Measurements from ENCODE around the gene NEURL1.
"Not testable (repeated sequence)": the region's sequence is repeated elsewhere in the genome, so short reads cannot be mapped to it uniquely, and the experiment has no call there.

Gene NEURL1

DNA sequence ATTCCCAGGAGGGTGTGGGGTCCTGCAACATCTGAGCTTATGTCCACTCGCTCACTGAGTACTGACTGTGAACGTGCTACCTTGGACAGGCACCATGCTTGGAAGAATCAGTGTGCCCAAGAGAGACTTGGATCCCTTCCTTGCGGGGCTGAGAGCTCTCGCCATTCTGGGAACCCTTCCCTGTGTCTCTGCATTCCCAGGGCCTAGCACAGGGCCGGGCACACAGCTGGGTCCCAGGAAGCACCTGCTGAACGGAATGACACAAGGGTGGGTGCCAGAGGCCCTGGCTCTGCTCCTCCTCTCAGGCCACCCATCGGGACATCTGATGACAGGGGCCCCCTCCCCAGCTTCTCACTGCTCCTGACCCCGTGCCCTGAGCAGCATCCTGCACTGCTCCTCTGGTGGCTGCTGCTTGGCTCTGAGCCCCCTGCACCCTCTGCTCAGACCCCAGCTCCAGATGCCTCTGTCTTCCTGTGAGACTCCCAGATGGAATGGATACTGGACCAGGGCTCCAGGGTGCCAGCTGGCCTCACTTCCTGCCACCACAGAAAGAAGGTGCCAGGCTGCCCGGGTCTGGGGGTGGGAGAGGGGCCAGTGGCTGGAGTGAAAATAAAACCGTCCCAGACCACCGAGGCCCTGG is 129.6 kb downstream of the NEURL1 start:
- DNase-seq (ENCODE audit: low read depth in 2 of 2): no peak

DNA sequence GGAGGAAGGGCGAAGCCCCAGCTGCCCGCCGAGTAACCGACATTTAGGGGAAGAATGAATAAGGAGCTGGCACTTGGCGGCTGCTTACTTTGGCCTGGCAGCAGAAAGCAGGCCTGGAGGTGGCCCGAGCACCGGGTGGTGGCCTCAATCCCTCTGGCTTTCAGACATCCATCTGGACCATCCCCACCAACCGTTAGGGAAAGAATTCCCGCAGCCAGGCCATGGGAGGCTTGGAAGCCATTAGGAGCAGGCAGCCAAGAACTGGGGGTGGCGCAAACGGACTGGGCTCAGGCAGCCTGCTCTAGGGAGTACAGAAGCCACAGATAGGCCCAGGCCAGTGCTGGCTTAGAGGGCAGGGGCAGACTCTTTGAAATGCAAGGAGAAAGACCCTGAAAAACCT is 132.7 kb downstream of the NEURL1 start:
- DNase-seq (ENCODE audit: low read depth in 2 of 2): no peak

DNA sequence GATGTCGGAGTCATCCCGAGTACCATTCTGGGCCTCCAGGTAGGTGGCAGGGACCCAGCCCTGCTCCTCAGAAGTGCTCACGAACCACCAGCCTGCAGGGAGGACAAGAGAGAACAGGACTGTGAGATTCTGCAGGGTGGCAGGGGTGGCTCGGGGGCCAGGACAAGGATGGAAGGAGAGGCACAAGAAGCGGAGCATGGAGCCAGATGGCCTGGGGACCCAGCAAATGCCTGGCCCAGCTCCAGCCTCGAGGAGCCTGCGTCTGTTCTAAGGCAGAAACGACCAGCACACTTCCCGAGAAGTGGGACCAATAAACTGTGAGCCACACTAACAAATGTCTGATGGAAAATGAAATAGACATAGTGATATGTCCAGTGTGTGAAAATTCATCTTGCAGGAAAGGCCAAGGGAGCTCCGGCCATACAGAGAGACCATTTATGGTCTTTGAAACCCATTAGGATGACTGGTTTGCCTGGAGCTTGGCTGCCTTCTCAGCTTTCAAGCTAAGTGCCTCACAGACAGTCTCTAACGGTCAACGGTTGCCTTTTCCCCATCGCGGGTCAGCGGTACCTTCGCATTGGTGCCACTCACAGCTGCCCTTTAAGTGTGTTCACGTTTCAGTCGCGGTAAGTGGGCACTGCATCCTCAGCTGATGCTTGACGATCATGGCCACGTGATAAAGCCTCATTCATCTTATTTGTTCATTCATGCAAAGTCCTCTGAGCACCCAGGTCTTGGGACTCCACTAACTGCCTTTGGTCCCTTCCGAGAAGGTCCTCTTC is 133.8 kb downstream of the NEURL1 start:
- DNase-seq (ENCODE audit: low read depth in 2 of 2): no peak

DNA sequence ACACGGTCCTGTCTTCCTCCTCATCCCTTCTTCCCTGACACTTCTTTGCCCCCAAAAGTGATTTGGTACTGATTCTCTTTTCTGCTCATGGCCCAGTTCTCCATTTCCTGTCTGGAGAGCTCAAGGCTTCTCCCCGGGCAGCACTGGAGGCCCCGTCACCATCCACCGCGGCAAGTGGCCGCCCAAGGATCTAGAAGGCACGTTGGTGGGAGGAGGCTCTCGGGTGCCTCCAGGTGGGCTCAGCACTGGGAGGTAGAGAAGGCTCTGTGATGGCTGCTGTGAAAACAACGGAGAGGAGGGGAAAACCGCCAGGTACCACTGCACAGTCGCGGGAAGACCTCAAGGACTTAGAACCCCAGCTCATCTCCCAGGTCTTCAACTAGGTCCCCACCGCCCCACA is 134.4 kb downstream of the NEURL1 start:
- no peak for DNase-seq (ENCODE audit: low read depth in 2 of 2)

DNA sequence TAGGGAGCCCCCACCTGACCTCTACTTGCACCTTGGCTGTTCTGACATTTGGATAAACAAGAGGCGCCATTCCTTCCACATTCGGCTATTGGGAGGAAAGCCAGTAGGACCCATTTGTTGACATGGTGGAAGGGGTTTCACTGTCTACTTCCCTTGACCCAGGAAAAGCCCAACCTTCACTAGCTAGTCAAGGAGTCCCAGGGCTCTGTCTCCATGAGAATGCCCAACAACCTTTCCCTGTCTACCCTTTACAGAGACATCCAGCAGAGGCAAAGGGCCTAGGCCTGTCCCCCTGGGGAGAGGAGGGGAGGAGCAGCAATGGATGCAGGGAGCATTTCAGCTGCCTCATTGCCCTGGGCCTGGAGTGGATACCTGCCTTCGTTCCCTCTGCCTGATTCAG is 136.1 kb downstream of the NEURL1 start:
- no peak for DNase-seq (ENCODE audit: low read depth in 2 of 2)

DNA sequence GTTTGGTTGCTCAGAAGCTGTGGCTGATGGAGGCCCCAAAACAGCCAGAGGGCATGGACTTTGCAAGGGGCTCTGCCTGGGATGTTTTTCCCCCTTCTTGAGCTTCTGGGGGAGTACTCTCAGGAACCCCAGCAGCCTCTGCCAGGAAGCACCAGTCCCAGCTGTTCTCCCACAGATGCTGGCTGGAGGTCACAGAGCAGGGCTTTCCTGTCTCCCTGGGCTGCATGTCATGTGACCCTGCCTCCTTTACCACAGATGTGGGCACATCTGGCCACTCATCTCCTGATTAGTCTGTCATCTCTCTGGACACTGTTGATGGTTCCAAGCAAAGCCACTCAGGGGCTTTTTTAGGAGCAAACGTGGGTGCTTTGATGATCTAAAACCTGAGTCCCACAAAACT is 136.7 kb downstream of the NEURL1 start:
- no peak for DNase-seq (ENCODE audit: low read depth in 2 of 2)

DNA sequence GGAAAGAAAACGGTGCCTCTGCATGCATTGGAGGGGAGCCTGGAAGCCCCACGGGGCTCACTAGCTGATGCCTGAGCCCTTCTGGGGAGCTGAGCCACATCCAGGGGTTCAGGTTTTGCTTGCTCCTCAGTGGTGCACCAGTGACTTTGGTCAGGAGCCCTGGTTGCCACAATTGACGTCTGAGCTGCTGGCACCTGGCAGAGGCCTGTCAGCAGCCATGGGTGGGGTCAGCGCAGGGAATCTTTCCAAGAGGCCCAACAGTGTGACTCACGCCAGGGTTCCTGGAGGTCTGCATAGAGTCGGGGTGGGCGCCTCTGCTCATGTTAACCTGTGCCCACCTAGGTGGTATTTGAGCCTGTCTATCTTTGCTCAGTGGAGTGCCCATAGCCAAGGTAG is 138.7 kb downstream of the NEURL1 start:
- DNase-seq (ENCODE audit: low read depth in 2 of 2): no peak

DNA sequence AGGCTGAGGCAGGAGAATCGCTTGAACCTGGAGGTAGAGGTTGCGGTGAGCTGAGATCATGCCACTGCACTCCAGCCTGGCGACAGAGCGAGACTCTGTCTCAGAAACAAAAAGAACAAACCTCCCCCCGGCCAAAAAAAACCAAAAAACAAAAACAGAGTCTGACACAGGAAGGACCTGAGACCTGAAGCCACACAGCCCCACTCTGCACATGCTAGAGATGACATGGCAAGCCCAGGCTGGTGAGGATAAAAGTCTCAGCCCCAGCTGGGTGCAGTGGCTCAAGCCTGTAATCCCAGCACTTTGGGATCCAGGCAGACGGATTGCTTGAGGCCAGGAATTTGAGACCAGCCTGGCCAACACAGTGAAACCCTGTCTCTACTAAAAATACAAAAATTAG is 139.4 kb downstream of the NEURL1 start:
- not testable (repeated sequence) for DNase-seq (ENCODE audit: low read depth in 2 of 2)

DNA sequence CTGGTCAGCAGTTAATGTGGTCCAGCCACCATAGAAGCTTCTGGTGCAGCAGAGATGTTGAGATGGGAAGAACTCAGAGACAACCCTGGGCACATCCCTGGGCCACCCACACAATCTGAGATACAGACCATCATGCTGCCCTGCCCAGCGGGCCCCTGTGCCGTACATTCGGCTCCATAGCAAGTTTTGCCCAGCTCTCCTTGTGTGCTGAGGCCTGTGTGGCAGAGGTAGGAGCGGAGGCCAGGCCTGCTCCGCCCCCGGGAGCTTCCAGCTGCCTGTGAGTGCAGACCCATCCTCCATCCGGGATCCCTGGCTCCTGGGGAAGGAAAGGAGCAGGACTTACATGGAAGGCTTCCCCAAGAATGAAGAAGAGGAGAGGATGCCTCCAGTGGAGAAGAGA is 140.3 kb downstream of the NEURL1 start:
- DNase-seq (ENCODE audit: low read depth in 2 of 2): no peak

DNA sequence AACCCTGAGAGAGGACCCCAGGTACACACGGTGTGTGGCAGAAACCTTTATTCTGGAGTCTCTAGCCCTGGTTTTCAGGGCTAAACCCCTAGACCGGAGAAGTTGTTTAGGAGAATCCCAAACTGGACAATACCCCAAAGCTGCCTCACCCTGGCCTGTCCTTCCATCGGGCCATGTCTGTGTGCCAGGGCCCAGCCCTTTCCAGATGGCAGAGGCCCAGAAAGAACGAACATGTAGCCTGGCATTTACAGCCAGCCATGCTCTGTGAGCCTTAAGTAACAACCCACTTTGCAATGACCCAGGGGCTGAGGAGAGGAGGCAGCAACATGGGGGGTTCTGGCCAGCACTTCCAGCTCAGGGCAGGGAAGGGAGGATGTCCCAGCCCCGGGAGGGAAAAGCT is 142.1 kb downstream of the NEURL1 start:
- DNase-seq (ENCODE audit: low read depth in 2 of 2): no peak

DNA sequence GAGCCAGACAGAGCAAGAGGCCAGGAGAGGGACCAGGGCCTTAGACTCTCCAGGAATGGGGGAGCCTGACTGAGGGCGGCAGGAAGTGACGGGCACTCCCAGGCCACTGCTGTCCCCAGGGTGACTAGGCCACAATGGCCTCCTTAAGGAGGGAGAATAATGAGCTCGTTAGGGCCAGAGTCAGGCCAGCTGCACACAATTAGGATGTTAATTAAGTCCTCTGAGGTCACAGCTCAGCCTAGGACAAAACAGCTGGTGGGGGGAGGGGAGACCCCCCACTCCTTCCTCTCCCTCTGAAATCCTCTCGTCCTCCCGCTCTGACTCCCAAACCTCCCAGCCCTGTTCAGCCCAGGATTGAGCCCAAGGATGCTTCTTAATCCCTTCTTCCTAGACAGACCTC is 143.0 kb downstream of the NEURL1 start:
- no peak for DNase-seq (ENCODE audit: low read depth in 2 of 2)

DNA sequence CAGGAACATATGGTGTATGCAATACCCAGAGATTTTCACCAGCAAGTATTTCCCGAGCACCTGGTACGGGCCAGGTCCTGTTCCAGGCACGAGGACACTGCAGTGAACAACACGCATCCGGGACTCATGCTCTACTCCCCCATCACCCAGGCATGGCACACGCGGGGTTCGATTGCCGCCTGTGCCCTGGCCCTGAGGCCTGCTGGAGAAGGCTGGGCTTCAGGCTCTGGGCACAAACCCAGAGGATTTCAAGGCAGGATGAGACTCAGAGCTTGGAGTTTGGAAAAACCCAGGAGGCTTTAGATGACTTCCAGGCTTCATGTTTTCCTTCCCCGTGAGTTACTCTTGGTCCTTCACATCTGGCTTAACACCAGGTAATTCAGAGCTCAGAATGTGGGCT is 143.5 kb downstream of the NEURL1 start:
- DNase-seq (ENCODE audit: low read depth in 2 of 2): no peak

DNA sequence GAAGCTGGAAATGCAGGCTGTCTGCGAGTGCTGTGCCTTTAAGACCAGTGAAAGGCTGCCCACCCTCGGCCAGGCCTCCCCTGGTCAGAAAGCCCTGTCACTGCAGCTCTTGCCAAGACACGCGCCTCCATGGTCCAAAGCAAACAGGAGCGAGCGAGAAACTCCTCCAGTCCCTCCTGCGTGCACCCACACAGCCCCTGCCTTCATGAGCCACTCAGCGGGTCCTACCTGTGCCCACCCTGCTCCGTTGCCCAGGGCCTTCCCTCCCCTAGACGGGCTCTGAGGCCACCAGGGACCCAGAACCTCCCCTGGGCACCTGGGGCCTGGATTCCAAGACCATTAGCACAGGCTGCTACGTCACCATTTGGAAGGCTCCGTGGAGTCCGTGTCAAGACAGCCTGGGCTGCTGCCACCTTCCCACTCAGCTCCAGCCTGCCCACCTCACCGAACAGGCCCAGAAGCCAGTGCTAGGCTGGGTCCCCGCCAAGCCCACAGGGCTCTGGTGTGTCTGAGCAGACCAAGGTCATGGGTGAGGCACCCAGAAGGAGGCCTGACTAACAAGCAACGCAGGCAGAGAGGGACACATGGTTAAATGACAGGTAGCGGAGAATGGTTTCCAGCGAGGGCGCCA is 144.5 kb downstream of the NEURL1 start:
- no peak for DNase-seq (ENCODE audit: low read depth in 2 of 2)

DNA sequence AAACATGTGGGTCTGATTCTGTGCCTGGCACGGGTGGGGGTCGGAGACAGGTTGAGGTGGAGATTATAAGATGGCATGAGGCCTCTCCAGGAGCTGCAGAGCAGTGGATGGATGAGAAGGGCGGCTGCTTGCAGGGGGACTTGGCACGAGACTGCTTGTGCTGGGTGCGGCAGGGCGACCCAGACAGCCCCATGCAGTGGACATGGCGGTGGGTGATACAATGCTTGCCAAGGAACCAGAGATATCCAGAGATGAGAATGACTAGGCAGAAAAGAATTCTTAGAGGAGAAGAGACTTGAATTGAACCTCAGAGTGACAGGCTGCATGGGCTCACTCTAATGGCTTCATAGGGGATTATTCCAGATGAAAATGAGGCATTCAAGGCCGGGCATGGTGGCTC is 145.4 kb downstream of the NEURL1 start:
- DNase-seq (ENCODE audit: low read depth in 2 of 2): no peak

DNA sequence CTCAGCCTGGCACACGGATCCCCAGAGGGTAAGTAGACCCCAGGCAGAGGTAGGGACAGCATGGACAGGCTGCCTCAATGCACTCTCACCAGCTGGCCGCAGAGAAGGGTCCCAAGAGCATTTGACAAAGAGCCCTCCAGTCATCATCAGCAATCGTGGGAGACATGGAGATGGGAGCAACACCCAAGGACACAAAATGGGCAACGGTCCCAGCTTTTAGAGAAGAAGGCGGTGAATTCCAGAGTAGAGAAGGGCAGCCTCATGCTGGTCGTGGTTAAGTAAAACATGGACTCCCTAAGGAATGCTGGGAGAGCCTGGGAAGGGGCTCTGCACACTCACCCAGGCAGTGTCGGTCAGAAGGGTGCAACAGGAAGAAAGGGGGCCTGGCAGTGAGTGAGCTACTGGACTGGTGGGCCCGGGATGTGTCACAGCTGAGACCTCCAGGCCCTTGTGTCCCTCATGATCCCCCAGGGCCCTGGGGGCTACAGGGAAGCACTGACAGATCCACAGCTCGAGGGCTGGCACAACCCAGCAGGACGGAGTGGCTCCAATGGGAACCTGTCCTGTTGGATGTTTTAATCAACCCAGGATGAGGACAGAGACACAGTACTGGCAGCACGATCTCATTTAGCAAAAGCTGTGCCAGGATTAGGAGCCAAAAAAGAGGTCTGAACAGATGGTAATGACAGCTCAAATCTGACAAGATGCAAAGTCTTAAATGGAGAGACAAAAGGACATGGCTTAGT is 147.1 kb downstream of the NEURL1 start:
- DNase-seq (ENCODE audit: low read depth in 2 of 2): no peak

DNA sequence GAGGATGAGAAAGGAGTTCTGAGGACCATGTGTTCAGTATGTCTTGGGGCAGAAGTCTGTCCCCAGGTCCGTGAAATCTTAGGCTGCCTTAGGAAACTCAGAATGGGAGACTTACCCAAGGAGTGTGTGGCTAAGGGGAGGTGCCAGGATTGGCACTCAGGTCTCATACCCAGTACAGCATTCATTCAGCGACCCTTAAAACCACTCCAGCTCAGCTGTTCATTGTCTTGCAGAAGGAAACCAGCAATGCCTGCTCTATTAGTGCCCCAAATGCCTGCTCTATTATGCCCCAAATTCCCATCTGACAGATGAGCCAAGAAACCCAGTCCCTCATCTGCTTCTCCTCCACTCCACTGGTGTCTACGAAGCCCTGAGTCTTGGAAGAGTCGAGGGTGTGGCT is 147.8 kb downstream of the NEURL1 start:
- no peak for DNase-seq (ENCODE audit: low read depth in 2 of 2)

Measured in activated CD4-positive, alpha-beta T cell treated with anti-CD3 and anti-CD28 coated beads for 24 hours (primary cell).